NCI-H774 (cell line): ENCODE data around the gene CALML4.

Experiments
- DNase-seq: peaks from one replicate; lab custom pipeline; 2025; lab: John Stamatoyannopoulos, UW

CALML4 gene

DNA sequence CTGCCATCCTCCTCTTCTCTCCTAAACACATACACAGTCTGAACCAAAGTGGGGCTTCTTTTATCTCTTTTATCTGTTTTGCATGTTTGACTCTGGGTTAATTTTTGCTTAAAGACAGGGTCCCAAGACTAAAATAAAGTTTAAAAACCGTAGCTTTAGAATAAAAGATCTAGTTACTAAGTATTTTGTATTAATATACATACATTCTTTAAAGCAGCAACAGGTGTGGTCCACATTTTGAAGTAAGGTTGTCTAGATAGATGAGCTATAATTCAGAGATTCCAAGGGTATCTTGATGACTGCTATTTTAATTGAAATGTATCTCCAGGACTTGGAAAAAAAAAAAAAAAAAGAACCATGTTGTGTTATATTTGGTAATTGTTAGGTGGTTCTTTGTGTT is 61.3 kb downstream of the CALML4 start:
- DNase-seq, result no peak

- DNase-seq, result no peak
Measured at GRCh38 chr15:68143129-68143528, 62.0 kb downstream of the CALML4 start.
